Measurements from ENCODE around the gene SYNCRIP.

- TF ChIP-seq, protein P1, sequence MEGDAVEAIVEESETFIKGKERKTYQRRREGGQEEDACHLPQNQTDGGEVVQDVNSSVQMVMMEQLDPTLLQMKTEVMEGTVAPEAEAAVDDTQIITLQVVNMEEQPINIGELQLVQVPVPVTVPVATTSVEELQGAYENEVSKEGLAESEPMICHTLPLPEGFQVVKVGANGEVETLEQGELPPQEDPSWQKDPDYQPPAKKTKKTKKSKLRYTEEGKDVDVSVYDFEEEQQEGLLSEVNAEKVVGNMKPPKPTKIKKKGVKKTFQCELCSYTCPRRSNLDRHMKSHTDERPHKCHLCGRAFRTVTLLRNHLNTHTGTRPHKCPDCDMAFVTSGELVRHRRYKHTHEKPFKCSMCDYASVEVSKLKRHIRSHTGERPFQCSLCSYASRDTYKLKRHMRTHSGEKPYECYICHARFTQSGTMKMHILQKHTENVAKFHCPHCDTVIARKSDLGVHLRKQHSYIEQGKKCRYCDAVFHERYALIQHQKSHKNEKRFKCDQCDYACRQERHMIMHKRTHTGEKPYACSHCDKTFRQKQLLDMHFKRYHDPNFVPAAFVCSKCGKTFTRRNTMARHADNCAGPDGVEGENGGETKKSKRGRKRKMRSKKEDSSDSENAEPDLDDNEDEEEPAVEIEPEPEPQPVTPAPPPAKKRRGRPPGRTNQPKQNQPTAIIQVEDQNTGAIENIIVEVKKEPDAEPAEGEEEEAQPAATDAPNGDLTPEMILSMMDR (IDR thresholded peaks at IDR 0.05): no peak
- no peak for TF ChIP-seq POLR2A (IDR thresholded peaks at IDR 0.05)
These were observed 32.3 kb downstream of the SYNCRIP start for GRCh38 chr6:85610182-85610895.

All from lower leg skin (tissue), 3 donors.